Glomerular visceral epithelial cell (primary cell): ENCODE measurements around the gene PLA1A.
"Not testable (repeated sequence)": the region's sequence is repeated elsewhere in the genome, so short reads cannot be mapped to it uniquely, and the experiment has no call there.

Source experiments
- DNase-seq: peaks from one replicate; pipeline ENCODE4 v3.0.0-alpha.2; 2016; ENCODE audit errors: extremely low spot score

Gene PLA1A

DNA sequence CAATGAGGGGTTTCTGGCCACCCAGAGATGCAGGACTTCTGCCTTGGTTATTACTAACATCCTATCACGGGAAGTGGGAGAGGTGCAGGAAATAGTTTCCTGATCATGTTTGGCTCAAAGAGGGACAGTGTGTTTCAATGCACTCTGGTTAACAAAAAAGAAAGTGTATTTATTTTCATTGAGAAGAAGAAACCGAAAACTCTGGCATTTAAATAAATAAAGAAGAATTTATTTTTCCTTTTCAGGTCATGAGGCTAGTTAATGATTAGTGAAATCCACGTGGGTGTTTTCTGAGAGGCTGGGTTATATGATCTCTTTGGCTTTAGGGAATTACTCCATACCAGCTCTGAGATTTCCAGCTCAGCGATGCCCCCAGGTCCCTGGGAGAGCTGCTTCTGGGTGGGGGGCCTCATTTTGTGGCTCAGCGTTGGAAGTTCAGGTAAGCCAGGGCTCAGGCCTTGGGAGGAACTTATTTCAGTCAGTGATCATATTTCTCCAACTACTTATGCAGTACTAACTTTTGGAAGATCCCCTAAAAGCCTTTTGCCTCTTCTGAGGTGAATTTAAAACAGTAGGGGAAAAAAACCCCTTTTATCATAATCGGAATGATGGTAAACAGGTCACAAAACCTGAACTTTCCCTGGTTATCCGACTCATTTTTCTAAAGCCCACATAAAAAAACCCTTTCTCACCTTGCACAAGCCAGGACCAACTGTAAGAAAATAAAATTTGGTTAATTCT is at the start of gene PLA1A:
PLA1A (plus strand) TSS at position 338 of the 741 bp plus-strand sequence; CDS start at position 367, 29 bp downstream.
- DNase-seq: peak; percentile 44

DNA sequence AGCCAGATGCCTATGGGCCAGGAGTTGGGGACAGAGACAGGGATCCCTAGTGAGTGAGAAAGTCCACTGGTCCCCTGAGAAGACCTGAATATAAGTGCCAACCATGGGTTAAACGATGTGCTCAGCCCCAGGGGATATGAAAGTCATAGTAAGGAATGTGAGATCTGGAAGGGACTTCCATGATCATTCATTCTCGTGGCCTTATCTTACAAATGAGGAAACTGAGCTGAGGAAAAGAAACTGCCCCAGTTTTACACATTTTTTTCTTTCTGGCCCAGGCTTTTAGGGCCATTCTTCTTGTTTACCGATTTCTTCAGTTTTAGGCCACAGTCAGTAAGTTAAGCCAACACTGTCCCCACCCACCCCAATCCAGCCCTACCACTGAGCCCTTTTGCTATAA is 49.3 kb upstream of the PLA1A start:
- DNase-seq: no peak

DNA sequence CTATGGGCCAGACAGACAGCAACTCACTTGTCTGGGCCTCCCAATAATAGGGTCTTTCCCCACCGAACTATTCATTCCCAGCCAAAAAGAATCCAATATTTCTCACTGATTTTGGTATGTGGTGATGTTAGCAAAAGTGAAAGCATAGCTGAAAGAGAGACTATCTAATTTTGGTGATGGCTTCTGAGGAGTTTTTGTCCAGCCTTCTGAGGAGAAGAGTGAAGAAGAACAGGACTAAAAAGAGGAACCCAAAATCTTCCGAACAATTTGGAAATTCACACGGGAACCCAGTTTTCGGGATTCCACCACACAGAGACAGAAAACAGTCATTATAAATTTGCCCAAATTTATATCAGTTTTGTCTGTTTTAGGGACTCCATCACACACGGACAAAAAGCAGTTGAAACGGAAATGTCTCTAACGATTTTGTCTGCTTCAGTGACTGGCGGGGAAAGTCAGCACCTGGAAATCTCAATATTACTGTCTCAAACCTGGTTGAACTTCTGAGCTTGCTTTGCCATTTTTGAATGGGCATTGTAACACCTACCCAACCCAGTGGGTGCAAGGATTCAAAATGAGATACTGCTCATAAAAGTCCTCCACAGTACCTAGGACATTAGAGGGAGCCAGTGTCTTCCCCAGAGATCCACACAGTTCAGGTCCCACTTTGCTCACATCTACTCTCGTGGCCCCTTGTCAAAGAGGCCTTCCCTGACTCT is 47.3 kb upstream of the PLA1A start:
- no peak for DNase-seq

GRCh38 chr3:119551598-119551997 is 46.1 kb upstream of the PLA1A start:
- no peak for DNase-seq

GRCh38 chr3:119552928-119553327 is 44.8 kb upstream of the PLA1A start:
- not testable (repeated sequence) for DNase-seq

DNA sequence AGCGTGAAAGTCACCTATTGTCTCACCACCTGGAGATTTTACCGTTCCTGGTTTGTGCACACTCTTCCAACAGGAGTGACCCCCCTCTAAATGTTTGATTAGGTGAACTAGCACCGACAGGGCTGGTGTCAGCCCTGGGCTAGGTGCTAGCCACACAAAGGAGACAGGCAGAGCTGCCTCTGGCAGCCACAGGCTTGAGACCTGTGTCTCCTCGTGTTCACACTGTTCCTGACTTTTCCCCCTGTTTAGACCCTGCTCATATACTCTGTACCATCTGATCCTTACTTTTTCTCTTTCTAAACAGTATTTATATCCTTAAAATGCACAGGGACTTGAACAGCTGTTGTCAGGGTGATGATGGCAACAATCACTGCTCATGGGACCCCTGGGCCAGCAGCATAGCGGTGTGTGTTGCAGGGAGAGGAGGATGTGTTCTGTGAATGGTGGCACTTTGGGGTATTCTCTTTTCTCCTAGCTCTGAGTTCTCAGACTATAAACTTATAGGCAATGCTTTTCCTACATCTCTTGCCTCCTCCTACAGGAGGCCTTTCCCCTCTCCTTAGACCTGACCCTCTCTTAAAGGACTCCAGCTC is 43.8 kb upstream of the PLA1A start:
- no peak for DNase-seq

- no peak for DNase-seq
Measured at GRCh38 chr3:119555309-119555735, 42.4 kb upstream of the PLA1A start.

- DNase-seq: no peak
Measured at GRCh38 chr3:119555929-119556328, 41.8 kb upstream of the PLA1A start.

GRCh38 chr3:119557192-119557876 is 40.4 kb upstream of the PLA1A start:
- no peak for DNase-seq

- DNase-seq: no peak
Measured at GRCh38 chr3:119557877-119558269, 39.8 kb upstream of the PLA1A start.

GRCh38 chr3:119558626-119559317 is 38.9 kb upstream of the PLA1A start:
- DNase-seq: no peak

DNA sequence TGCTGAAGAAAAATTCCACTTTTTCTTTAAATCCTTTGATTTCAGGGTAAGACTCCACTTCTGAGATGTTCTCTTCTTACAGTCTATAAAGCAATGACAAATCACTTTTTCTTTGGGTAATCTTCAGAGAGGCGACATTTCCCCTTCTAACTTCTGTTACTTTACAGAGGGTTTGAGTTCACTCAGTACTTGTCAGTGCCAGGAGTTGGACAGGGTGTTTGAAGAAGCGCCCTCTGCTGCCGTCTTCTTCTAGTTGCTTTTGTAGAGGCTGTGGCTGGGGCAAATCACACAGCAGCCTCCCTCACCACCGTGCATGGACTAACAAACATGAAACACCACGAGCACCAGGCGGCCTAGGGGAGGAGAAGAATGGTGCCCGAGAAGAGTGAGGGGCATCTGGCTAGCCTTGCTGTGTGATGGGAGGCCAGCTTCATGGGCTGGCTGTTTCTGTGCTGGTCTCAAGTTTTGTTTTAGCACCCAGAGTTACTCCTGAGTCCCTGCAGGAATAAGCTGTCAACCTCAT is 38.2 kb upstream of the PLA1A start, which contains the start of gene CD80:
CD80 (minus strand) TSS at position 174 of the 523 bp plus-strand sequence. CDS start 1,886 bp downstream, outside the sequence.
- DNase-seq: peak; percentile 54

- DNase-seq: no peak
Measured at GRCh38 chr3:119560160-119560559, 37.5 kb upstream of the PLA1A start.

DNA sequence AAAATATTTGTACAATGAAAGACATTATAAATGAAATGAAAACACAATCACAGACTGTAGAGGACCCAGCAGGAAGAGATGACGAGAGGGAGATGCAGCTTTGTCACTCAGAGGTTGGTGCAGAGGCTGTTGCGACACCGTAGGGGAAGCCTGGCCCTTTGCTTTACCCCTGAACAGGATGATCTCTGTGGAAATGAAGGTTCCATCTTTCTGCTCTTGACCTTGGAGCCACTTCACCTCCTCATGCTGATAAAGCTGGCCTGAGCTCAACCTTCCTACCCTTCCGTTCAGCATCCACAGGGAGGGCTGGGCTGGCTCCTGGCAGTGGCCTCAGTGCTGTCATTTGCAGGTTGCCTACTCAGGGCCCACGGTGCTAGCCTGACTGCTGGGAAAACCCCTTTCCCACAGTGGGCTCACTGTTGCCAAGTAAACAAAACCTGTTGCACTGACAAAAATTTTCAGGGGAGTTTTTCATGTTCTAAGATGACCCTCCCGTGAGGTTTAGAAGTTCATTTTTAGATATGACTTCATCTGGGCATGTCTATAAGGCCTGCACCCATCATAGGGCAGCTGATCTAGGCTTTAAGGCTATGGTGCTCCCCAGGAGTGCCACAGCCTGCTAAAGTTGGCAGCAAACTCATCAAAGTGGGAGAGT is 35.3 kb upstream of the PLA1A start:
- peak; percentile 20 for DNase-seq

DNA sequence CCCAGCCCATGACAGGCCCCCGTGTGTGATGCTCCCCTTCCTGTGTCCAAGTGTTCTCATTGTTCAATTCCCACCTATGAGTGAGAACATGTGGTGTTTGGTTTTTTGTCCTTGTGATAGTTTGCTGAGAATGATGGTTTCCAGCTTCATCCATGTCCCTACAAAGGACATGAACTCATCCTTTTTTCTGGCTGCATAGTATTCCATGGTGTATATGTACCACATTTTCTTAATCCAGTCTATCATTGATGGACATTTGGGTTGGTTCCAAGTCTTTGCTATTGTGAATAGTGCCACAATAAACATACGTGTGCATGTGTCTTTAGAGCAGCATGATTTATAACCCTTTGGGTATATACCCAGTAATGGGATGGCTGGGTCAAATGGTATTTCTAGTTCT is 34.4 kb upstream of the PLA1A start:
- not testable (repeated sequence) for DNase-seq

- no peak for DNase-seq
Measured at GRCh38 chr3:119569156-119569555, 28.5 kb upstream of the PLA1A start.

DNA sequence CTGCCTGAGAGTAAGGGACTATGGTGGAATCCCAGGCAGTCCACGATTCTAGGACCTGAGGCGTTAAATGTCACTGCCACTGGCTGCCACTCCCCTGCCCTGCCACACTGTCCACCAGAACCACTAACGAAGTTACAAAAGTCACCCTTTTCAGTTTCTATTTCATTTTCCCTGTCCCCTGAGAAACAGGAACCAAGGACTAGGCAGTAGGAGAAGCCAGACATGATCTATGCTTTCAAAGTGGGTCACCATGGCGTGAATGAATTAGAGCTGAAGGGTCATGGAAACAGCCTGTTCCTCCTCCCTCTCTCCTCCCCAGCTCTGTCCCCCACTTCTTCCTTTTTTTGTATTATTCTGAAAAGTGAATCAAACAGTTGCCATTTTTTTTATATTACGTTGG is 27.5 kb upstream of the PLA1A start:
- DNase-seq: no peak

GRCh38 chr3:119571230-119571629 is 26.5 kb upstream of the PLA1A start:
- DNase-seq: no peak

GRCh38 chr3:119571688-119572087 is 26.0 kb upstream of the PLA1A start:
- DNase-seq: no peak

- no peak for DNase-seq
Measured at GRCh38 chr3:119575507-119575906, 22.2 kb upstream of the PLA1A start.
